GM08714 (cell line): ENCODE measurements around the gene SHANK2.

Experiments used
- H3K4me3 ChIP-seq: fragments of 200-500 bp; sonication (Bioruptor generic); 2 replicates; pipeline ENCODE4 v1.5.1; 2014; ENCODE audit warnings: mild to moderate bottlenecking, low read length, inconsistent platforms
- ZNF274 ChIP-seq: IDR thresholded peaks from 2 replicates; pipeline ENCODE4 v1.6.1; 2012; ENCODE audit warnings: mild to moderate bottlenecking, low read depth, low read length

SHANK2 gene

GRCh38 chr11:71209656-71210055 is 42.7 kb downstream of the SHANK2 start:
- no peak for TF ChIP-seq ZNF274
- no peak overlapping the region for H3K4me3 ChIP-seq

DNA sequence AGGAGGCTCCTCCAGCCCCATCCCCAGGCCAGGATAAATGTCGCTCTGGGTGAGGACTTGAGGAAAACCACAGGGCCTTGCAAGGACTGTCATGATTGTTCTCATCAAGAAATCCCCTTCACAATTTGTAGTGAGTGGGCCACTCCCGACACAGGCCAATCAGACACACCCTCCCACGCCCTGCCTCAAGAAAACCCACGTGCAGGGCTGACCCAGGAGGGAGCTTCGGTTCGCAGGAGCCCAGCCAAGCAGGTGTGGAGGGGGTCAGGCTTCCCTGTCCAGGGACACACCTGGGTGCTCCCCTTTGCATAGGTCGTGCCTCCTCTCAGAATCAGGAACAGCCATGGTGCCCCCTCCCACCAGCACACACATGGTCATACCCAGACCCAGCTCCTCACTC is 43.2 kb downstream of the SHANK2 start:
- TF ChIP-seq ZNF274, result no peak
- no peak overlapping the region for H3K4me3 ChIP-seq

DNA sequence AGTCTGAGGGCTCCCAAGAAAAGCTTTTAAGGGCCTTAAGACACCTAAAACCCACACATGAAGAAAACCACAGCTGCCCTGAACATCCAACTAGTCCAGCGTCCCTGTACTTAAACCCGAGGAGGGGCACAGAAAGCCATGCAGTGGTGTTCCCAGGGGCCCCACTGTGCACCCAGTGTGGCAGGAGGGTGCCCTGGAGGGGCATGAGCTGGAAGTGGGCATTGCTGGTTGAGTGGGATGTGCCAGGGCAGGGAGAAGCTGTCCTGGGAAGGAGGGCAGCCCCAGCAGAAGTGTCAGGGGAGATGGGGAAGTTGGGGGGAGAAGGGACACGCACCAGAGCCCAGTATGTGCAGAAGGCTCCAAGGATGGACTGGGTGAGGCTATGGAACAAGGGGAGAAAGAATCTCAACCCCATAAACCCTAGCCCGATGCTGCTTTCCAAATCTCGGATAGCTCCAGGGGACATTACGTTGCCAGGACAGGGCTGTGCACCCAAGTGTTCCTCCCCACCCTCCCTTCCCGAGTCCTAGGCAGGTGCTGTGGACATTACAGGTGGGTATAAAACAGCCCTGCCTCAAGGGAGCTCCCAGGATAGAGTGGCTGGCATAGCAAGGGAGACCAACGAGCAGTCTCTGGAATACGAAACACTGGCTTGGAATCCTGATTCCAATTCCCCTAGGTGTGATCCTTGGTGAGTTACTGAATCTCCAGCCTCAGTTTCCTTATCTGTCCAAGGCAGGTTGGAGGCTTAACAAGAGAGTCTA is 44.2 kb downstream of the SHANK2 start:
- no peak overlapping the region for H3K4me3 ChIP-seq
- TF ChIP-seq ZNF274, result no peak

- no peak for TF ChIP-seq ZNF274
- no peak overlapping the region for H3K4me3 ChIP-seq
Measured at GRCh38 chr11:71207563-71207962, 44.8 kb downstream of the SHANK2 start.

DNA sequence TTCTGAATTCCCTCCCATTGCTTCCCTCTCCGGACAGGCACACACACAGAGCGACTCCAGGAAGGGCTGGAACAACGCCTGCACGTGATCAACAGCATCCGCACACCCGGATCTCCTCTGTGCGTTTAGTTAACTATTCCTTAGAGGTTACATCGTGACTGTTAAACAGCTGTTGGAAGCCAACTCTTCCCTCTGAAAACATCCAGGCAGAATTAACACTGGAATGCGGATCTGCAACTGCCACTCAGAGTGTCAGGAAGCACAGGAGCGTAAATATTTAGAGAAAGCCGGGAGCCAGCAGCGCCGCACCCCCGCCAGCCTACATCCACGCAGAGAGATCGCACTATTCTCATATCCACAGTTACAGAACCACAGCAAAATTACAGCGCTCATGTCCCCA is 46.2 kb downstream of the SHANK2 start:
- TF ChIP-seq ZNF274, result no peak

DNA sequence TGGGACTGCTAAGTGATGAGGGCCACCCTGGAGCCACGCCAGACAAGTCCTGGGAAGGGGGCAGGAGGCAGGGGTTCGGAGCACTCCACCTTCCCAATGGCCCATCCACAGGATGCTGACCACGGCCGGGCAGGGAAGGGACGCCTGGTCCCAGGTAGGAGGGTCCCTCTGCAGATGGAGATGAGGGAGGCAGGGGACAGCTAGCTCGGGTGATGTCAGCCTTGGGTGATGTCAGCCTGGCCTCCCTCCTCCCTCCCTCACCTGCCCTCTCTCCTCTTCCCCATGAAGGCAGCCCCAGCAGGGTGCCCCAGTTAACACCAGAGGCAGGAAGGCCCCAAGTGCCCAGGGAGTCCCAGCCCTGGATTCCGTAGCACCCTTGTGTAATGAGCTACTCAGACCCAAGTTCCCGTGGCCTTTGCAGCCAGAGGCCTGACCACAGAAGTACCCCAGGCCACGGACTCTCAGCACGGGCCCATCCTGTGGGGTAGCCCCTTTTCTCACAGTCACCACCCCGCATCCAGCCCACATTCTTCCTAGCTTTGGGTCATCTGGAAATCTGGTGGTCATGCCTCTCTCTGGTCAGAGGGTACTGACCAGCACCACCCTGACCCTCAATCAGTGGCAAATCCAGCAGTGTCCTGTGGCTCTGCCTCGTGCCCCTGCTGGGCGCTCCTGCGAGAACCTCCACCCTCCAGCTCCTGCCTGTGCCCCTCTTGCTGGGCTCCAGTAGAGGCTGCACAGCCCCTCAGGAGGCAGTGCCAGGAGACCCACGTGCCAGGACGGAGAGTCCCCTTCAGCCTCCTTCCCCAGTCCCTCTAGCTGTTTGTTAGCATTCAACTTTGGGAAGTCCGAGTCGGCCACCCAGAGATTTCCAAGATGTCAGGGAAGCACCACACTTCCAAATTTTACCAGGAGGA is 47.4 kb downstream of the SHANK2 start:
- no peak overlapping the region for H3K4me3 ChIP-seq
- no peak for TF ChIP-seq ZNF274

More for the DNA sequence above, 46.2 kb downstream of the SHANK2 start:
- no peak overlapping the region for H3K4me3 ChIP-seq

DNA sequence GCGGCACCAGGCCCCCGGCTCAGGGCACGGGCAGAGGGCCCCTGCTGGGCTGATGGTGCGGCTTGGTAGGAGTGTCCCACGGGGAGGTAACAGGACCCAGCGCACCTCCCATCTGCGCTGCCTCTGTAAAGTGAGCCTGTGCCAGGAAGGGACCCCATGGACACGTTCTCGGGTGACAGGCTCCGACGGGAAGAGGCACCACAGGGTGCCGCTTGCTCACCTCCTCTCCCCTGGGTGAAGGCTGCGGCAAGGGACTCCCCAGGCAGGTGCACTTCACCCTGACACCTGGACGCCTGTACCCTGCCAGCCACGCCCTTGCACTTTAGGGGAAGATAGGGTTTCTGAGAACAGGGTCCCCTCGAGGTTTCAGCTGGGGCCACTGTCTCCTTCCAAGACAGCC is 48.1 kb downstream of the SHANK2 start:
- no peak for TF ChIP-seq ZNF274
- H3K4me3 ChIP-seq, result no peak overlapping the region

- no peak for TF ChIP-seq ZNF274
- H3K4me3 ChIP-seq, result no peak overlapping the region
Measured at GRCh38 chr11:71203681-71204080, 48.7 kb downstream of the SHANK2 start.

GRCh38 chr11:71202966-71203365 is 49.4 kb downstream of the SHANK2 start:
- H3K4me3 ChIP-seq, result no peak overlapping the region

DNA sequence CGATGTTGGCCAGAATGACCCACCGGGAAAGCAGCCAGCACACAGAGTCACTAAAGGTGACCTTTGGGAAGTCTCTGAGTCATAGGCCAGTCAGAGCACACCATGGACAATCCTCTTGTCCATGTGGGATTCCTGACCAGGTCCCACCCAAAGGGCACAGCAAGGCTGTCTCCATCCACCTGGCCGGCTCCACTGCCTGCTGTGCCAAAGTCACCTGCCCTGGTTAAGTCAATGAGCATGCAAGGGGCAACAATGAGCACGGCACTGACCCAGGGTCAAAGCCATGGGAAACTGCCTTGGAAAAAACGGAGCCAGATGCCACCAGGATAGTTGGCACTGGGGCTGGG is 49.8 kb downstream of the SHANK2 start:
- no peak overlapping the region for H3K4me3 ChIP-seq
- no peak for TF ChIP-seq ZNF274

More at GRCh38 chr11:71202966-71203365, 49.4 kb downstream of the SHANK2 start:
- TF ChIP-seq ZNF274, result no peak
